HG03025 (cell line): Measurements from ENCODE around the gene ZNF202.
"Not testable (repeated sequence)": the region's sequence is repeated elsewhere in the genome, so short reads cannot be mapped to it uniquely, and the experiment has no call there.

Experiments used
- ATAC-seq: cut with Tn5 transposase; IDR thresholded peaks from one replicate; pipeline ENCODE4 v1.9.1; 2021; ENCODE audit warnings: mild to moderate bottlenecking, moderate library complexity; ENCODE audit not compliant: unreplicated experiment, low FRiP score

The ZNF202 gene

GRCh38 chr11:123742031-123742723, 717 bp upstream of the ZNF202 start:
- ATAC-seq: no peak

- peak; percentile 6 for ATAC-seq
These were observed 687 bp downstream of the ZNF202 start for GRCh38 chr11:123740787-123741158.

DNA sequence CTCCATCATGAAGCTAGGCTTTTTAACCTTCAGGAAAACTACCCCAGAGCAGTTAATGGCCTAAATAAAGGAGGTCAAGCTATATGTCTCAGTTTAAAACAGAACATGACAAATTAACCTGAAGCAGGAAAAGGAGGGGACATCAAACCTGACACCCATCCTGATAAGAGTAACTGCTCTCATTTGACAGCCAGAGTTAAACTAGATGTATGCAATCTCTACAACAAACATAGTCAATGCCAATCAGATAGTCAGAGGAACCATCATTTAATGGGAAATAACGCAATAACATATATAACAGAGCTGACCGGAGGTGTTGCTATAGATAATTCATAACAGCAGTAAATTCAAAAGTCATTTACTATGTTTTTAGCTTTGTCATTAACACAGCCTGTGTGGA, 3.1 kb downstream of the ZNF202 start:
- ATAC-seq: no peak

GRCh38 chr11:123736769-123737168, 4.7 kb downstream of the ZNF202 start:
- no peak for ATAC-seq

DNA sequence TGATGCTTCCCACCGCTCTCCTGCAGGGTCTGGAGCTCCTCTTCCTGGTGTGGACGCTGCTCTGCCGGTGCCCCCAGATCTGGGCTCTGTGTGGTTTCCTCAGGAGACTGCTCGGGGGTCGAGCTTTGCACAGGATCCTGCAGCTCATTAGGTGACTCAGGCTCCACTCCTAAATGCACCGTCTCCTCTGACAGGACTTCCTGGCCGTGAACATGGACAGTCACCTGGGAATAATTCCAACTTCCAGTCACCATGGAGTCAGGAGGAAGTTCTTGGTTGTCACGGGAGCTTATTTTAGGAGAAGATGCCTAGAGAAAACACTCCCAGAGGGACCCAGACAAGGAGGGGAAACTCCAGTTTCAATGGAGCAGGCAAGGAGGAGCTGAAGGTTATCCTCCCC, 11.9 kb downstream of the ZNF202 start:
- ATAC-seq: no peak

DNA sequence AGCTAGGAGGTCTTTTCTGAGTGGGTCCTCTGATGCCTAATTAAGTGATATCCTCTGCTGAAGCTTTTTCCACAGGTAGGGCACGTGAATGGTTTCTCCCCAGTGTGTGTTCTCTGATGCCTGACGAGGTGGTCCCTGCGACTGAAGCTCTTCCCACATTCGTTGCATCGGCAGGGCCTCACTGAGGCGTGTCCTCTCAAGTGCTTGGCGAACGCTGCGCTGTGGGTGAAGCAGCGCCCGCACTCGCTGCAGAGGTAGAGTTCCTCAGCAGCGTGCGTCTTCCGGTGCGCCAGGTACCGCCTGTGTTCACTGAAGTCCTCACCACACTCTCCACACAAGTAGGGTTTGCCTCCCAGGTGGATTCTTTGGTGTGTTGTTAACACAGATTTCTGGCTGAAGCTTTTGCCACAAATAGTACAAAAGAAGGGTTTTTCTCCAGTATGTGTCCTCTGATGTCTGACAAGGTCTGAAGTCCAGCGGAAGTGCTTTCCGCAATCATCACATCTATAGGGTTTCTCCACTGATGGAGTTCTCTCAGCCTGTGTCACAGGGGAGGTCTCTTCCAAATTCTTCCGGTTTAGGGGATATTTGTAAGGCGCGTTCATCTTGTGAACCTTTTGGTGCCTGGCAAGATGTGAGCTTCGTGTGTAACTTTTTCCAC, 15.3 kb downstream of the ZNF202 start:
- ATAC-seq: no peak

GRCh38 chr11:123719452-123719851, 22.0 kb downstream of the ZNF202 start:
- ATAC-seq: no peak

DNA sequence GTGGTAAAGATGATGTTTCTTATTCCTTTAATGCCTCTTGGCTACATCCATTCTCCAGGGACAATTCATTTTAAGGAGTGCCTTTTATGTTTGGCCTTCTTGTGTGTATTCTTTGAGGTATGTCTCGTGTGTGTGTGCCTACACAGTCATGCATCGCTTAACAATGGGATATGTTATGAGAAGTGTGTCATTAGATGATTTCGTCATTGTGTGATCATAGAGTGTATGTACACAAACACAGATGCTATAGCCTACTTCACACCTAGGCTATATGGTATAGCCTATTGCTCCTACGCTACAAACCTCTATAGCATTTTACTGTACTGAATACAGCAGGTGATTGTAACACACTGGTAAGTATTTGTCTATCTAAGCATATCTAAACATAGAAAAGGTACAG, 23.0 kb downstream of the ZNF202 start:
- ATAC-seq: no peak

GRCh38 chr11:123718063-123718462, 23.4 kb downstream of the ZNF202 start:
- no peak for ATAC-seq

DNA sequence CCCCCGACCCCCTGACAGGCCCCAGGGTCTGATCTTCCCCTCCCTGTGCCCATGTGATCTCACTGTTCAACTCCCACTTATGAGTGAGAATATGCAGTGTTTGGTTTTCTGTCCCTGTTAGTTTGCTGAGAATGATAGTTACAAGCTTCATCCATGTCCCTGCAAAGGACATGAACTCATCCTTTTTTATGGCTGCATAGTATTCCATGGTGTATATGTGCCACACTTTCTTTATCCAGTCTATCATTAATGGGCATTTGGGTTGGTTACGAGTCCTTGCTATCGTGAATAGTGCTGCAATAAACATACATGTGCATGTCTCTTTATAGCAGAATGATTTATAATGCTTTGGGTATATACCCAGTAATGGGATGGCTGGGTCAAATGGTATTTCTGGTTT, 28.8 kb downstream of the ZNF202 start:
- not testable (repeated sequence) for ATAC-seq

DNA sequence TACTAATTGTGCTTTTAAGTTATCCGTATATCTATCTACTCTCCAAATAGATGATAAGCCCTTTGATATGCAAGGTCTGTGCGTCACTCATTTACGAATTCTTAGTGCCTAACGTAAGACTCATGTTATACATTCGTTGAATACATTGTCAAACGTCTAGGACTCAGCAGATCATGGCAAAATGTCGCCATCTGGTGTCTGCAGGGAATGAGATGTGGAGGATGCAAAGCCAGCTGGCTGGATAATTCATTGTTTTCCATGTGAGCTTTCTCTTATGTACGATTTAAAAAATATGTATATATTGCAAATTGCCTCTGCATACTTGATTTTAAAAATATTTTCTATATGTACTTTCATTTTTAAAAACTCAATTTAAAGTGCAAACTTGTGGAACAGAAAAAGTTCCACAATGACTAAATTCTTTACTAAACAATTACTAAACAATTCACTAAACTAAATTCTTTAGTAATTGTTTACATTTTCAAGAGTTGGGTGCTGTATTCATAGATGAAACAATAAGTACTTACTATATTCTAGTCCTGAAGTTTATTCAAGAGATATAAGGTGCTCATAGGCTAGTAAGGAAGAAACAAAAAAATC, 33.8 kb downstream of the ZNF202 start:
- ATAC-seq: no peak

- no peak for ATAC-seq
These were observed 34.3 kb downstream of the ZNF202 start for GRCh38 chr11:123707206-123707605.

- ATAC-seq: no peak
These were observed 37.1 kb downstream of the ZNF202 start for GRCh38 chr11:123704341-123704740.

- ATAC-seq: no peak
These were observed 38.8 kb downstream of the ZNF202 start for GRCh38 chr11:123702696-123703095.

DNA sequence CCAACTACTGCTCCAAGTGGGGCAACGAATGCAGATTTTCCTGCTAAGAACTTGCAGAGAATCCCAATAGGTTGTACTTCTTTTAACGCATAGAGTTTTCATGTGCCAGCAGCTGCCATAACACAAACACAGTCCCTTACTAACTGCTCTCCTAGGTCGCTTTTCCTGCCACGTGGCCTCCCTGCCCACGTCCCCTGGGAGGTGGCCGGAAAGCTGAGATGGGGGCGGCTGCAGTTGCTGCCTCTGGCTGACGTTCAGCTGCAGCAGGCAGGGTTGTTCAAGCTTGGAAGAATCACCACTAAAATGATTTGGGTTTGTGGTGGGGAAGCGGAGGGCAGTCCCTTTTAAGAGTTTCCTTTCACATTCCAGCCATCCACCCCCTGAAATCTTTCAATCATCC, 39.3 kb downstream of the ZNF202 start:
- no peak for ATAC-seq

- no peak for ATAC-seq
These were observed 40.7 kb downstream of the ZNF202 start for GRCh38 chr11:123700772-123701171.

GRCh38 chr11:123698546-123699127, 42.8 kb downstream of the ZNF202 start:
- no peak for ATAC-seq

- ATAC-seq: no peak
These were observed 45.3 kb downstream of the ZNF202 start for GRCh38 chr11:123696183-123696582.

DNA sequence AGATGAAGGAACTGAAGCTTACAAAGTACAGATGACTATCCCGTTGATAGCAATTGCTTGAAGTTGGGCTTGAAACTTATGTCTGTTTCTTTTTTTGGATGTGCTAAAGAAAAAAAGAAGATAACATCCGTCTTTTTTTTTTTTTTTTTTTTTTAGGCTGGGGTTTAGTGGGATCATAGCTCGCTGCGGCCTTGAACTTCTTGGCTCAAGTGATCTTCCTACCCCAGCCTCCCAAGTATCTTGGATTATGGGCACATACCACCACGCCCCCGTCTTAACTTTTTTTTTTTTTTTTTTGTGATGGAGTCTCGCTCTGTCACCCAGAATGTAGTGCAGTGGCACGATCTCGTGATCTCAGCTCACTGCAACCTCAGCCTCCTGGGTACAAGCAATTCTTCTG, 46.2 kb downstream of the ZNF202 start:
- ATAC-seq: no peak

GRCh38 chr11:123694551-123694950, 46.9 kb downstream of the ZNF202 start:
- no peak for ATAC-seq

GRCh38 chr11:123692961-123693360, 48.5 kb downstream of the ZNF202 start:
- no peak for ATAC-seq

- ATAC-seq: no peak
These were observed 51.0 kb downstream of the ZNF202 start for GRCh38 chr11:123690485-123690884.
